ENCODE measurements around the gene TMEM30B. TPM values are rescaled to one million over a fixed set of nuclear protein-coding genes. Genes with fewer than 3 reads are reported as not detected.

Gene TMEM30B
- total and polyA plus RNA-seq, 2 of the 4 experiments (the other 2 are of a cell fraction): 0.03 TPM; not detected in 1

GRCh38 chr14:61233436-61233956, 47.6 kb downstream of the TMEM30B start:
- WGBS, 2 experiments (ENCODE audit: extremely low coverage in 2 of 2, insufficient read length in 1 of 2): no CpG with 5 or more reads among the region's 3 CpGs
- ChIA-PET POLR2A (ENCODE audit: unreplicated experiment) (no interaction called here), CTCF (interaction anchor here (0.6 kb wide), 1 partner anchor 88 kb away, joined by 3 read pairs; no protein-coding TSS in a partner anchor)
- Histone ChIP-seq H3K27ac (ENCODE audit: insufficient read depth, low read length) (no peak overlapping the region), H4K5ac (ENCODE audit: low read depth, low read length) (no peak overlapping the region), H3K9ac (ENCODE audit: low read depth, low read length) (no peak overlapping the region), H4K8ac (ENCODE audit: low read depth in 2 of 2, low read length in 2 of 2) (no peak overlapping the region), H2AK9ac (replicated peaks; ENCODE audit: low read depth, low read length, poor library complexity) (no peak overlapping the region), H3K9me3 (ENCODE audit: control insufficient read depth, insufficient read depth, low read length) (no peaks in the 10 kb centered on the region), H4K20me1 (ENCODE audit: insufficient read depth, low read length) (no peaks in the 10 kb centered on the region), H3K27me3 (ENCODE audit: control insufficient read depth, insufficient read depth, low read length) (no peaks in the 10 kb centered on the region), H3K4ac (ENCODE audit: low read depth, low read length) (no peak overlapping the region), H3K14ac (replicated peaks; ENCODE audit: low read depth, low read length) (no peak overlapping the region), H3K4me2 (ENCODE audit: low read depth, low read length) (no peak overlapping the region), H3K9me1 (ENCODE audit: insufficient read depth, low read length) (no peaks in the 10 kb centered on the region; the same call in 1 of the 2 replicates), H2AFZ (replicated peaks; ENCODE audit: low read length, poor library complexity) (no peak overlapping the region), H2BK120ac (ENCODE audit: low read depth, low read length) (no peak overlapping the region), H2BK20ac (ENCODE audit: low read depth, low read length) (no peak overlapping the region), H3K18ac (ENCODE audit: low read depth, low read length) (no peak overlapping the region), H3K23ac (ENCODE audit: low read depth, low read length) (no peak overlapping the region), H3K4me1 (ENCODE audit: control insufficient read depth, insufficient read depth, low read length) (peaks cover 7% of the 10 kb centered on the region), H3K56ac (ENCODE audit: extremely low read depth, insufficient read depth, low read length) (no peak overlapping the region), H3K36me3 (ENCODE audit: control insufficient read depth, insufficient read depth, low read length) (no peaks in the 10 kb centered on the region), H4K91ac (ENCODE audit: insufficient read depth, low read depth, low read length) (no peak overlapping the region), H2BK5ac (ENCODE audit: low read depth, low read length, poor library complexity, severe bottlenecking) (no peak overlapping the region), H2AK5ac (ENCODE audit: low read depth, low read length) (no peak overlapping the region), H3K79me1 (ENCODE audit: low read depth in 1 of 2, low read length in 2 of 2) (no peaks in the 10 kb centered on the region), H2BK15ac (ENCODE audit: low read depth, low read length) (no peak overlapping the region), H3K4me3 (ENCODE audit: insufficient read depth, low read depth, low read length) (no peak overlapping the region)
- BruUV-seq (replicated peaks): no TSS peak
- dilution Hi-C loops (cut with HindIII; ENCODE audit: low sequenced_read_pairs, unreplicated experiment) (no loop called here), intact Hi-C loops (cut with micrococcal nuclease) (no loop called here), in situ Hi-C loops (cut with MboI; ENCODE audit: low sequenced_read_pairs) (no loop called here)
- DNase-seq (no peak), ATAC-seq (ENCODE audit: low read depth) (no peak)
- TF ChIP-seq USF2 (IDR thresholded peaks at IDR 0.05; ENCODE audit: low read depth, low read length) (no peak), RAD21 (IDR thresholded peaks at IDR 0.05; ENCODE audit: low read length) (no peak), NFE2L2 (IDR thresholded peaks at IDR 0.05; ENCODE audit: low read depth, low read length) (no peak), MAZ (IDR thresholded peaks at IDR 0.05; ENCODE audit: borderline replicate concordance, low read depth, low read length) (no peak), CEBPB (IDR thresholded peaks at IDR 0.05; ENCODE audit: low read depth, low read length) (no peak), CTCF (conservative IDR thresholded peaks at IDR 0.05; ENCODE audit: low read depth, low read length) (no peak), RCOR1 (IDR thresholded peaks at IDR 0.05; ENCODE audit: insufficient replicate concordance, low read length) (no peak)

Measured in IMR-90 (cell line).